Choroid plexus epithelial cell (primary cell): Measurements from ENCODE around the gene ZBTB39.
"Not testable (repeated sequence)": the region's sequence is repeated elsewhere in the genome, so short reads cannot be mapped to it uniquely, and the experiment has no call there.

Source experiments
- DNase-seq: peaks from one replicate; pipeline ENCODE4 v3.0.0-alpha.2; 2010; ENCODE audit warnings: low read depth
- H3K4me3 ChIP-seq: 2 replicates; pipeline ENCODE4 v1.5.1; 2011; ENCODE audit warnings: low read depth, mild to moderate bottlenecking, control low read depth, low read length, moderate library complexity
- TF ChIP-seq, protein P1 (sequence below): conservative IDR thresholded peaks from 2 replicates; pipeline ENCODE4 v1.5.1; 2011; ENCODE audit warnings: low read depth, mild to moderate bottlenecking, control low read depth, inconsistent platforms, low read length, moderate library complexity

ZBTB39 gene

DNA sequence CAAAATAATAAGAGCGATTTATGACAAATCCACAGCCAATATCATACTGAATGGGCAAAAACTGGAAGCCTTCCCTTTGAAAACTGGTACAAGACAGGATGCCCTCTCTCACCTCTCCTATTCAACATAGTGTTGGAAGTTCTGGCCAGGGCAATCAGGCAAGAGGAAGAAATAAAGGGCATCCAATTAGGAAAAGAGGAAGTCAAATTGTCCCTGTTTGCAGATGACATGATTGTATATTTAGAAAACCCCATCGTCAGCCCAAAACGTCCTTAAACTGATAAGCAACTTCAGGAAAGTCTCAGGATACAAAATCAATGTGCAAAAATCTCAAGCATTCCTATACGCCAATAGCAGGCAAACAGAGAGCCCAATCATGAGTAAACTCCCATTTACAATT is 44.1 kb downstream of the ZBTB39 start:
- DNase-seq, H3K4me3 ChIP-seq: not testable (repeated sequence)

DNA sequence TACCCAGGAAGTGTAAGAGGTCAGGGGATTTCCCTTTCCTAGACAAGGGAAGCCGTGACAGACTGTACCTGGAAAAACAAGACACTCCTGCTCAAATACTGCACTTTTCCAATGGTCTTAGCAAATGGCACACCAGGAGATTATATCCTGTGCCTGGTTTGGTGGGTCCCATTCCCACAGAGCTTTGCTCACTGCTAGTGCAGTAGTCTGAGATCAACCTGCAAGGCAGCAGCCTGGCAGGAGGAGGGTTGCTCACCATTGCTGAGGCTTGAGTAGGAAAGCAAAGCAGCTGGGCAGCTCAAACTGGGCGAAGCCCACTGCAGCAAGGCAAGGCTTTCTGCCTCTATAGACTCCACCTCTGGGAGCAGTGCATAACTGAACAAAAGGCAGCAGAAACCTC is 47.9 kb downstream of the ZBTB39 start:
- no peak for DNase-seq
- H3K4me3 ChIP-seq = no peak overlapping the region
- TF ChIP-seq, protein P1, sequence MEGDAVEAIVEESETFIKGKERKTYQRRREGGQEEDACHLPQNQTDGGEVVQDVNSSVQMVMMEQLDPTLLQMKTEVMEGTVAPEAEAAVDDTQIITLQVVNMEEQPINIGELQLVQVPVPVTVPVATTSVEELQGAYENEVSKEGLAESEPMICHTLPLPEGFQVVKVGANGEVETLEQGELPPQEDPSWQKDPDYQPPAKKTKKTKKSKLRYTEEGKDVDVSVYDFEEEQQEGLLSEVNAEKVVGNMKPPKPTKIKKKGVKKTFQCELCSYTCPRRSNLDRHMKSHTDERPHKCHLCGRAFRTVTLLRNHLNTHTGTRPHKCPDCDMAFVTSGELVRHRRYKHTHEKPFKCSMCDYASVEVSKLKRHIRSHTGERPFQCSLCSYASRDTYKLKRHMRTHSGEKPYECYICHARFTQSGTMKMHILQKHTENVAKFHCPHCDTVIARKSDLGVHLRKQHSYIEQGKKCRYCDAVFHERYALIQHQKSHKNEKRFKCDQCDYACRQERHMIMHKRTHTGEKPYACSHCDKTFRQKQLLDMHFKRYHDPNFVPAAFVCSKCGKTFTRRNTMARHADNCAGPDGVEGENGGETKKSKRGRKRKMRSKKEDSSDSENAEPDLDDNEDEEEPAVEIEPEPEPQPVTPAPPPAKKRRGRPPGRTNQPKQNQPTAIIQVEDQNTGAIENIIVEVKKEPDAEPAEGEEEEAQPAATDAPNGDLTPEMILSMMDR = no peak

DNA sequence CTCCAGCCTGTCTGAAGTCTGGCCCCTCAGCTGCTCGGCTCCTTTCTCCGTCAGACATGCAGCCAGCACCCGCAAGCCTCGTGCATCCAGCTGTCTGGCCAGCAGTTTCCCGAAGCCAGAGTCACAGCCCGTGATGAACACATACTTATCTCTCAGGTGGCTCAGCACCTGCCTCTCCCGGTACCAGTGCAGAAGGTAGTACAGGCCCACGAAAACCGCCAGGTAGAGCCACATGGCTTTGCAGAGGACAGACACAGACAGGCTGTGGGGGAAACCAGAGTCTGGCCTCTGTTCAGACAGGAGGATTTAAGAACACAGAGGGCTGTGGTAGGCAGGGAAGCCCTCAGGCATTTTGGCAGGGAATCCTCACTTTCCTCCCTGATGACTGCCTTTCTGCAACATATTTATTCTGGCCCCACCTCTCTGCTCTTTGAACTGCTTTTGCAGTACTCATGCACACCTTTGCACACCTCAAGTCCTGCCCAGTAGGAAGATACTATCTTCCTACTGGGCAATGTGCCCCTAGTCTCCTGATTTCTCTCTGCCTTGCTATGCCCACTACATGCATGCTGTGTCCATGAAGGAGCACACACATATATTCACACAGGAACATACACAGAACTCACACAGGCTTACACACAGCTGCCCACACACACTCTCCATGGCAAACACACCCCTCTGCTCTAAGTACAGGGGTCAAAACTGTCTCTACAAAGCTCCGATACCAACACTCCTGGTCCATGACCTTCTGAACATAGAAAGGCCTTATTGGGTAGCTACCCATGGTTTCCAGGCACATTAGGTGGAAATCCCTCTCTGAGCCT is 48.9 kb downstream of the ZBTB39 start, which contains the start of gene RDH16:
Gene RDH16, minus strand, starts transcription at position 380 of the 824 bp plus-strand sequence. Its CDS starts 146 bp downstream, at position 234.
- DNase-seq = no peak
- TF ChIP-seq, protein P1 = no peak
- H3K4me3 ChIP-seq = no peak within 1 kb of the TSS

DNA sequence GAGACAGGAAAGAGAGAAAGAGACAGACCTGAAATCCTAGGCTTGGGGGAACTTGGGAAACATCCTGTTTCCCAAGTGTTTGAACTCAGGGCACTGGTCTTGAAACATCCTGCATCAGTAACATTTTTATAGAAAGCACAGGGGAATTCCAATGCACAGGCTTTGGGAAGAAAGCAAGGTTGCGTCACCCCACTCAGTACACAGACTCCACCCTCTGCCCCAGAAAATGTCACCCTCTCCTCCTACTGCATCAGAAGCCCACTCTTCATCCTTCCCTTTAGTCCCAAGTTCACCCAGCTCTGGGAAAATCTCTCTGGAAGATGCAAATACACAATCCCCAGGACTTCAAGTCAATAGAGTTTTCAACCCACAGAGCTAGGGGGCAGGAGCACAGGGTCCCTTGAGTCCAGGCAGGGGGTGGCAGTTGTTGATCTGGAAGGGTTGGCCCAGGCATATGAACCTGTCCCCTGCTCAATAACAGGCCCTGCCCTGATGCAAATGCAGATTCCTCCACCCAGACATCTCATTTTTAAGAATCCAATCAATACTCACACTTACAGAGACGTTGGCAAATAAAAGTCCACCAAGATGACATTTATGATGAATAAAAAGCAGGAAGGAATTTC is 50.6 kb downstream of the ZBTB39 start:
- DNase-seq = peak; percentile 41
- TF ChIP-seq, protein P1 = no peak
- H3K4me3 ChIP-seq = no peak overlapping the region

DNA sequence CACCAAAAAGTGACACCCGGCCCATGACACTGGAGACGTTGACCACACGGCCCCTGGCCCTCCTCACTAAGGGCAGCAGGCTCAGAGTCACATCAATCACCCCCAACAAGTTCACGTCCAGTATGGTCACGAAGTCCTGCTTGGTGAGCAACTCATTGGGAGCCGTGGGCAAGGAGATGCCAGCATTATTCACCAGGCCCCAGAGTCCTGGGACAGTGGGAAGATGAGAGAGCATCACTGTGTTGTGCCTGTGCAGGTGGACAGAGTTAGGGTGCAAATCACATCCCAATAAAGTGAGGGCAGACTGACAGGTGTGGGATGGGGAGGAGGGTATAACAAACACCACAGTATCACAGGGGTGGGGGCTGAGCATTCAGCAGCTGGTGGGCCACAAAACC is 51.4 kb downstream of the ZBTB39 start:
- DNase-seq = no peak
- TF ChIP-seq, protein P1 = no peak
- no peak overlapping the region for H3K4me3 ChIP-seq

DNA sequence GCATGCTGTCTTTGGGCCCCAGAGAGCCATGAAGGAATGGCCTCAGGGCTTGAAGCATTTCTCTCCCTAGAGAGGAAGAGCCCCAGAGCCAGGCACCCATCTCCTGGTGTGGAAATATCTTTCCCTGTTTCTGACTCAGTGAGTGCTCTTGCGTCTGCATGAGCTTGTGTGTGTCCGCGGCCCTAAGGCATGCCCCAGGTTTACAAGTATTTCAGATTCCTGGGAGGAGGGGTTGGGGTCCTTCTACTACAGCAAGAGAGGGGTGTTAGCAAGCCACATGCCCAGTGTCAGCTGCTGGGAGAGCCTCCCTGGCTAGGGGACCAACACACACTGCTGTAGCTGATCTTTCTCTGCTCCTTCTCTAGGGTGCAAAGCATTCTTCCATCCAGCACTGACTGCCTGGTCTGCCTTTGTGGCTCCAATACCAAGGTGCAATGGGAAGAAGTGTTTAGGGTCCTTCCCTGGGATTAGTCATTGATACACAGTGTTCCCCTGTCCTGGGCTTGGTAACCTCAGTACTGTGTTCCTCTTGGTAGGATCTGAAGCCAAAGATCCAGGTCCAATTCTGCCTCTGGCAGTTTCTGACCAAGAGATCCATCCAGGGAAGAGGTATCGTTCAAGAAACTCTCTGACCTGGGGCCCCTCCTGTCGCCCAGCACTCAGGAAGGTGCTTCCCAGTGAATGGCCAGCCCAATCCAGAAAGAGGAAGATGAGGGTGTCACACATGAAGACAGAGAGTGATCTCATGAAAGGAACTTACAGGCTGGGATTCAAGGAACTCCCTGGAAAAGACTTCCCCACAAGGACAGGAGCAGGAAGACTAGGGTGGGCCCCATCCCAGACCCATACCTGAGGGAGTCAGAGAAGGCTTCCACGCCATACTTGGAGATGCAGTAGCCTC is 52.0 kb downstream of the ZBTB39 start:
- no peak for DNase-seq
- TF ChIP-seq, protein P1 = no peak
- no peak overlapping the region for H3K4me3 ChIP-seq

DNA sequence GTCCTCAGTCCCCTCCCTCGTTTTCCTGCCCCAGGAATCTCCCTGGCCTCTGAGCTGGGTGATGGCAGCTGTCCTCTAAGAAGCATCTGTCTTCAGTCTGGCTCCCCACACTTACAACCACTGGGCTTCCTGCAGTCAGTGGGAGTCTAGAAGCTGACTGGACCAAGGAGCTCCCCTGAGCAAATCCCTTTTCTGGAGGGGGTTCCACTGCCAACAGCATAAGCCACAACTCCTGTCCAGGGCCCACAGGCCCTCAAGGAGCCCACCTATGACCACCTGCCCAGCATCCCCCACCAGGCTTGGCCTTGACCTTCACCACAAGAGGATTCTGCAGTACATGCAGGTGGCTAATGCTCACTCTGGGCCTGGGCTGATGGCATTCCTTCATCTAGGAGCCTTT is 53.0 kb downstream of the ZBTB39 start:
- TF ChIP-seq, protein P1 = no peak
- DNase-seq = no peak
- H3K4me3 ChIP-seq = no peak overlapping the region
